OCI-LY7 (cell line): ENCODE data around the gene C11orf52. TPM values are rescaled to one million over a fixed set of nuclear protein-coding genes. Genes with fewer than 3 reads are reported as not detected.

Experiments
- BruUV-seq: library from RNA; stranded (reverse); fragments of 400-500 nt; replicated peaks from 2 replicates; lab custom pipeline; 2021; lab: Mats Ljungman, UMichigan
- CTCF ChIA-PET: fragments of 300-600 bp; sonication (Branson Sonifier 250); formaldehyde crosslinking; loops from one replicate; lab custom pipeline; 2022; ENCODE audit warnings: antibody characterized with exemption; ENCODE audit not compliant: unreplicated experiment; lab: Charles Lee
- POLR2A ChIA-PET: fragments of 300-600 bp; sonication (Branson Sonifier 250); formaldehyde crosslinking; loops from one replicate; lab custom pipeline; 2022; ENCODE audit warnings: antibody characterized with exemption; lab: Charles Lee
- DNase-seq: peaks from one replicate; pipeline ENCODE4 v3.0.0-alpha.2; 2015; ENCODE audit warnings: low spot score
- H2AFZ ChIP-seq: fragments of 200-600 bp; sonication (generic), shearing (Covaris generic); 2 replicates; pipeline ENCODE4 v1.6.1; 2014; ENCODE audit warnings: mild to moderate bottlenecking, antibody characterized with exemption, low read length, moderate library complexity
- H3K27ac ChIP-seq: fragments of 200-600 bp; sonication (generic); 2 replicates; pipeline ENCODE4 v1.5.1; 2014; ENCODE audit warnings: mixed run types, low read depth, mild to moderate bottlenecking, moderate library complexity, low read length, inconsistent platforms; ENCODE audit not compliant: poor library complexity, severe bottlenecking
- H3K36me3 ChIP-seq: fragments of 200-600 bp; sonication (generic); 2 replicates; pipeline ENCODE4 v1.6.1; 2014; ENCODE audit warnings: mild to moderate bottlenecking, antibody characterized with exemption, low read length, moderate library complexity, mixed read lengths; ENCODE audit not compliant: insufficient read depth
- H3K4me1 ChIP-seq: fragments of 200-600 bp; sonication (generic); 2 replicates; pipeline ENCODE4 v1.5.1; 2014; ENCODE audit warnings: mild to moderate bottlenecking, low read length; ENCODE audit not compliant: insufficient read depth, poor library complexity, severe bottlenecking
- H3K4me2 ChIP-seq: fragments of 200-600 bp; sonication (generic); 2 replicates; pipeline ENCODE4 v1.6.1; 2014; ENCODE audit warnings: mild to moderate bottlenecking, low read length
- H3K4me3 ChIP-seq: fragments of 200-600 bp; sonication (generic); 2 replicates; pipeline ENCODE4 v1.5.1; 2014; ENCODE audit warnings: mild to moderate bottlenecking, low read depth, low read length; ENCODE audit not compliant: poor library complexity, severe bottlenecking
- H3K79me2 ChIP-seq: fragments of 200-600 bp; sonication (generic); 2 replicates; pipeline ENCODE4 v1.6.1; 2016; ENCODE audit warnings: low read depth, mild to moderate bottlenecking, low read length, moderate library complexity, mixed read lengths; ENCODE audit not compliant: insufficient read depth
- H3K9me2 ChIP-seq: fragments of 200-600 bp; sonication (generic); 2 replicates; pipeline ENCODE4 v1.6.1; 2016; ENCODE audit warnings: mild to moderate bottlenecking, low read length, mixed read lengths; ENCODE audit not compliant: insufficient read depth
- H3K9me3 ChIP-seq: fragments of 200-600 bp; sonication (generic); 2 replicates; pipeline ENCODE4 v1.6.1; 2014; ENCODE audit warnings: mild to moderate bottlenecking, mixed run types, low read length, mixed read lengths
- H4K20me1 ChIP-seq: fragments of 200-600 bp; sonication (generic); 2 replicates; pipeline ENCODE4 v1.6.1; 2014; ENCODE audit warnings: mild to moderate bottlenecking, antibody characterized with exemption, low read length, moderate library complexity, mixed read lengths; ENCODE audit not compliant: insufficient read depth
- EZH2phosphoT487 ChIP-seq: fragments of 200-600 bp; sonication (generic); IDR thresholded peaks from 2 replicates; pipeline ENCODE4 v1.6.1; 2018; ENCODE audit warnings: low read depth, borderline replicate concordance, mild to moderate bottlenecking, mixed run types, antibody characterized with exemption, low read length, moderate library complexity, mixed read lengths
- intact Hi-C: fragments of 100-400 bp; cut with micrococcal nuclease; formaldehyde crosslinking; loops from one replicate; pipeline ENCODE4 v1.10.0; 2022; ENCODE audit not compliant: unreplicated experiment
- total RNA-seq, 2 experiments: library from RNA; depleted of rRNA in 1 of 2; stranded (reverse); fragments of >200 nt in 1 of 2; shearing (Covaris generic) in 1 of 2; gene quantifications; 2 replicates each; pipeline ENCODE4 v1.2.3, GENCODE V29; 2014 to 2022
- TF ChIP-seq, protein P1 (sequence below): fragments of 200-600 bp; sonication (generic); conservative IDR thresholded peaks from 2 replicates; pipeline ENCODE4 v1.5.1; 2014; ENCODE audit warnings: mild to moderate bottlenecking, antibody characterized with exemption, low read length, moderate library complexity, mixed read lengths

Gene C11orf52
- total RNA-seq, 2 experiments from 2014 or later: not detected

DNA sequence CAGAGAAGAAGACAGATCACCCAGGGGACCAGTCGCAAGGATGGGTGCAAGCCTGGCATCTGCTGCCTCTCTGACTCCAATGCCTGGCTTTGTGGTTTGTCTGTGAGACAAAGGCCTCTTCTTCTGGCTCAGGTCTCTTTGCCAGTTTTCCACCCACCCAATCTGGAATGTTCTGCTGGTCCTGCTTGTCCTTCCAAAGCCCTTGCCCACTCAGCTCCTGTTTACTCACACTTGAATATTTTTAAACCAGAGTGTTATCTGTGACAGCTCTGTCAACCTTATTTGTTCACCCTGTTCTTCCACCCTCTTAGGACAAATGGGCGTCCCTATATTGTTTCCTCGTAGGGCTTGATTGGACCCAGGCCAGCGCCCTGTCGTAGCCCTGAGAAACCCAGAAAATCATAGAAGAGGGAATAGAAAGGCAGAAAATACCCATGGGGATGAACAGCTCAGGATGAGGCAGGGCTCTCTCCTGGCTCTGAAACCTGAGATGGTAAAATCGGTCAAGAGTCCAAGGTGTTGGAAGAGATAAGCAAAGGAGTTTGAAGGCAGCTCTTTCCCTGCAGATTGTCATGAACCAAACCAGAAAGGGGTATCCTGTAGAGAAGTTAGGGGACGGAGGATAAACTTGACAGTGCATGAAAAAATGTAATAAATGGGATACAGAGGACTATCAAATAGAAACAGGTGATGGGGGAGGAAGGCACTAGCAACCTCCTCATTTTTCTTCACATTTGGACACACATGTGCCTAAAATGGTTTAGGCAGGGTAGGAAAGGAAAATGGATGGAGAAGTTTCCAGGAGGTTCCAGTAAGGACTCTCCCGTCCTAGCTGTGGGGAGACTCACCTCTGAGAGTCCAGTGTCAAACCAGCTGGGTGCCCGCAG lies 7.8 kb upstream of the C11orf52 start:
- TF ChIP-seq, protein P1, sequence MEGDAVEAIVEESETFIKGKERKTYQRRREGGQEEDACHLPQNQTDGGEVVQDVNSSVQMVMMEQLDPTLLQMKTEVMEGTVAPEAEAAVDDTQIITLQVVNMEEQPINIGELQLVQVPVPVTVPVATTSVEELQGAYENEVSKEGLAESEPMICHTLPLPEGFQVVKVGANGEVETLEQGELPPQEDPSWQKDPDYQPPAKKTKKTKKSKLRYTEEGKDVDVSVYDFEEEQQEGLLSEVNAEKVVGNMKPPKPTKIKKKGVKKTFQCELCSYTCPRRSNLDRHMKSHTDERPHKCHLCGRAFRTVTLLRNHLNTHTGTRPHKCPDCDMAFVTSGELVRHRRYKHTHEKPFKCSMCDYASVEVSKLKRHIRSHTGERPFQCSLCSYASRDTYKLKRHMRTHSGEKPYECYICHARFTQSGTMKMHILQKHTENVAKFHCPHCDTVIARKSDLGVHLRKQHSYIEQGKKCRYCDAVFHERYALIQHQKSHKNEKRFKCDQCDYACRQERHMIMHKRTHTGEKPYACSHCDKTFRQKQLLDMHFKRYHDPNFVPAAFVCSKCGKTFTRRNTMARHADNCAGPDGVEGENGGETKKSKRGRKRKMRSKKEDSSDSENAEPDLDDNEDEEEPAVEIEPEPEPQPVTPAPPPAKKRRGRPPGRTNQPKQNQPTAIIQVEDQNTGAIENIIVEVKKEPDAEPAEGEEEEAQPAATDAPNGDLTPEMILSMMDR: no peak
- no peak for TF ChIP-seq EZH2phosphoT487
- intact Hi-C loops: no loop called here
- Histone ChIP-seq H3K4me2 (no peak overlapping the region), H2AFZ (no peak overlapping the region), H4K20me1 (no peaks in the 10 kb centered on the region), H3K79me2 (no peaks in the 10 kb centered on the region), H3K27ac (no peak overlapping the region), H3K9me3 (no peaks in the 10 kb centered on the region), H3K9me2 (no peaks in the 10 kb centered on the region), H3K36me3 (no peaks in the 10 kb centered on the region), H3K4me3 (no peak overlapping the region), H3K4me1 (no peaks in the 10 kb centered on the region)
- CTCF ChIA-PET: no interaction called here
- no peak for DNase-seq
- POLR2A ChIA-PET: interaction anchor here (1.0 to 1.4 kb wide), 2 partner anchors 16 to 26 kb away, joined by 3 to 6 read pairs; no protein-coding TSS in a partner anchor
- BruUV-seq: no TSS peak

DNA sequence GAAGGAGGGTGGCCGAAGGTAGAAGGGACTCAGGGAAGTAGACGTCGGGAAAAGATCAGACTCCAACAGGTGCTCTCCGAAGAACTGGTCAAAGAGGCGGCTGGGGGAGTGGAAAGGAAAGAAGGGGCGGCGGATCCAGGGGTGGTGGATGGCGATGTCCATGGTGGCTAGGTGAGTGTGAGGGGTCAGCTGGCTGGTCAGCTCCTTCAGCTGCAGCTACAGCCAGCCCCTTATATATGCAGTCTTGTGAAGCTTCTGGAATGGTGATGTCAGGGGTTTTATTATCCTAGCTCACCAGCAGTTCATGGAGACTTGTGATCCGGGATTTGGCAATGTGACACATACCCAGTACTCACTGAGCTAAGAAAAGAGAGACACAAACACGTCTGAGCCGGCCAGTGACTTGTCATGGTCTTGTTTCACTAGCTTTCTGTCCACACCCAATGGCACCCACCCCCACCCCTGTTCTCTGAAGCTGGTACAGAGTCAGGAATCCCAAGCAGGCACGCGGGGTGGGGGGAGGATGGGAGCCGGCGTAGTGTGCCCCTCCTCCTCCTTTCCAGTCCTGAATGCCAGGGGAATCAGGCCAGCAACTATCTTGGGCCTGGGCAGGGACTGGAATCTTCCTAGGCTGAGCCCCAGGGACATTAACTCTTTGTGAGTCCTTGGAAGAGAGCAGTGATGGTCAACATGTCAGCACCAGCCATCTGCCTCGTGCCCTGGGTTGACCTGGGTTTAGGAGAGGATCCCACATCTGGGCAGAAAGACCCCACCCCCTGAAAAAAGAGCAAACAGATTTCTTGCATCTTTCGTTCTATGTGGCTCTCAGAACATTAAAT lies 6.9 kb upstream of the C11orf52 start, which contains the start of gene CRYAB:
TSS of gene CRYAB (minus strand) at position 208 of the 839 bp plus-strand sequence. CDS start at position 162, 46 bp downstream.
- Histone ChIP-seq H3K4me2 (no peak within 1 kb of the TSS), H3K9me2 (no peaks in the 10 kb centered on the region), H3K4me1 (no peaks in the 10 kb centered on the region), H3K36me3 (no peaks in the 10 kb centered on the region), H3K4me3 (no peak within 1 kb of the TSS), H3K79me2 (no peaks in the 10 kb centered on the region), H3K27ac (no peak within 1 kb of the TSS), H2AFZ (no peak within 1 kb of the TSS), H3K9me3 (no peaks in the 10 kb centered on the region), H4K20me1 (no peaks in the 10 kb centered on the region)
- BruUV-seq: no TSS peak
- intact Hi-C loops: no loop called here
- ChIA-PET POLR2A (no interaction called here), CTCF (no interaction called here)
- no peak for DNase-seq
- TF ChIP-seq, protein P1: no peak
- no peak for TF ChIP-seq EZH2phosphoT487
